Ishikawa (cell line): ENCODE data around the gene ATP9B.

Experiments used
- CEBPB ChIP-seq: IDR thresholded peaks from 2 replicates; pipeline ENCODE4 v1.6.1; 2012
- EP300 ChIP-seq: IDR thresholded peaks from 2 replicates; pipeline ENCODE4 v1.6.1; 2012; ENCODE audit warnings: borderline replicate concordance
- FOXM1 ChIP-seq: IDR thresholded peaks from 2 replicates; pipeline ENCODE4 v1.6.1; 2012; ENCODE audit warnings: low read depth, borderline replicate concordance
- NFIC ChIP-seq: IDR thresholded peaks from 2 replicates; pipeline ENCODE4 v1.6.1; 2012
- RAD21 ChIP-seq: IDR thresholded peaks from 2 replicates; pipeline ENCODE4 v1.6.1; 2012; ENCODE audit warnings: low read depth
- TCF12 ChIP-seq: IDR thresholded peaks from 2 replicates; pipeline ENCODE4 v1.6.1; 2012; ENCODE audit warnings: low read depth
- YY1 ChIP-seq: IDR thresholded peaks from 2 replicates; pipeline ENCODE4 v1.6.1; 2012; ENCODE audit warnings: low read depth
- TF ChIP-seq, protein P1 (sequence below): IDR thresholded peaks from 2 replicates; pipeline ENCODE4 v1.6.1; 2012; ENCODE audit warnings: low read depth, mild to moderate bottlenecking

DNA sequence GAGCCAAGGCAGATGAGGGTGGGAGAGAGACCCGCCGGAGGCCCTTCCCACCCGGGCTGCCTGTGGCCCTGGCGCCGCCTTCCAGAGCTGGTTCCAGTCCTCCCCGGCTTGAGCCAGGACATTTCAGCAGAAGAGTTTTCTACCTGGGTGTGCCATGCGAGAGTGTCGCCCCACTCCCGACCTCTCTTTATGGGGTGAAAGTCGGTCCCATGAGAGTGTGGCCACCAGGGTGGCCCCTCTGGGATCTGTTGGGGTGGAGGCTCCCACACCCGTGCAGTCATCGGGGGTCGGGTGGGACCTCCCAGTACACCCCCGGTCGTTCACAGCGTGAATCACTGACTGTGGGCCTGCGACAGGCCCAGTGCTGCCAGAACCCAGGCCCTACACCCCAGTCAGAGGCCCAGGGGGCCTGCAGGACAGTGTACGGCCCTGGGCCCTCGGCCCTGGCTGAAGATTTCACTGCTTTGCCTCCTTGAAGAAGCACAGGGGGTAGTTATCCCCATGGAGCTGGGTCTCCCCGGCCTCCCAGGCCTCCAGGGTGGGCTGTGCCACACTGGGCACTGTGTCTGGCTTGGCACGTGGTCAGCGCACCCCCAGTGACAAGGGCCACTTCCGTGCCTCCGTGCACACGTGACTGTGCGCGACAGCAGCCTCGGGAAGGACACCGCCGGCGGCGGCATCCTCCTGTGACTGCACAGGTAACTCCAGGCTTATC lies 332.5 kb downstream of the ATP9B start:
- TF ChIP-seq EP300 (no peak), RAD21 (no peak), FOXM1 (no peak), TCF12 (no peak), YY1 (no peak), NFIC (no peak), CEBPB (no peak)
- TF ChIP-seq, protein P1, sequence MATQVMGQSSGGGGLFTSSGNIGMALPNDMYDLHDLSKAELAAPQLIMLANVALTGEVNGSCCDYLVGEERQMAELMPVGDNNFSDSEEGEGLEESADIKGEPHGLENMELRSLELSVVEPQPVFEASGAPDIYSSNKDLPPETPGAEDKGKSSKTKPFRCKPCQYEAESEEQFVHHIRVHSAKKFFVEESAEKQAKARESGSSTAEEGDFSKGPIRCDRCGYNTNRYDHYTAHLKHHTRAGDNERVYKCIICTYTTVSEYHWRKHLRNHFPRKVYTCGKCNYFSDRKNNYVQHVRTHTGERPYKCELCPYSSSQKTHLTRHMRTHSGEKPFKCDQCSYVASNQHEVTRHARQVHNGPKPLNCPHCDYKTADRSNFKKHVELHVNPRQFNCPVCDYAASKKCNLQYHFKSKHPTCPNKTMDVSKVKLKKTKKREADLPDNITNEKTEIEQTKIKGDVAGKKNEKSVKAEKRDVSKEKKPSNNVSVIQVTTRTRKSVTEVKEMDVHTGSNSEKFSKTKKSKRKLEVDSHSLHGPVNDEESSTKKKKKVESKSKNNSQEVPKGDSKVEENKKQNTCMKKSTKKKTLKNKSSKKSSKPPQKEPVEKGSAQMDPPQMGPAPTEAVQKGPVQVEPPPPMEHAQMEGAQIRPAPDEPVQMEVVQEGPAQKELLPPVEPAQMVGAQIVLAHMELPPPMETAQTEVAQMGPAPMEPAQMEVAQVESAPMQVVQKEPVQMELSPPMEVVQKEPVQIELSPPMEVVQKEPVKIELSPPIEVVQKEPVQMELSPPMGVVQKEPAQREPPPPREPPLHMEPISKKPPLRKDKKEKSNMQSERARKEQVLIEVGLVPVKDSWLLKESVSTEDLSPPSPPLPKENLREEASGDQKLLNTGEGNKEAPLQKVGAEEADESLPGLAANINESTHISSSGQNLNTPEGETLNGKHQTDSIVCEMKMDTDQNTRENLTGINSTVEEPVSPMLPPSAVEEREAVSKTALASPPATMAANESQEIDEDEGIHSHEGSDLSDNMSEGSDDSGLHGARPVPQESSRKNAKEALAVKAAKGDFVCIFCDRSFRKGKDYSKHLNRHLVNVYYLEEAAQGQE = no peak
